ENCODE measurements around the gene MCEMP1.

MCEMP1 gene, protein sequence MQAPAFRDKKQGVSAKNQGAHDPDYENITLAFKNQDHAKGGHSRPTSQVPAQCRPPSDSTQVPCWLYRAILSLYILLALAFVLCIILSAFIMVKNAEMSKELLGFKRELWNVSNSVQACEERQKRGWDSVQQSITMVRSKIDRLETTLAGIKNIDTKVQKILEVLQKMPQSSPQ

DNA sequence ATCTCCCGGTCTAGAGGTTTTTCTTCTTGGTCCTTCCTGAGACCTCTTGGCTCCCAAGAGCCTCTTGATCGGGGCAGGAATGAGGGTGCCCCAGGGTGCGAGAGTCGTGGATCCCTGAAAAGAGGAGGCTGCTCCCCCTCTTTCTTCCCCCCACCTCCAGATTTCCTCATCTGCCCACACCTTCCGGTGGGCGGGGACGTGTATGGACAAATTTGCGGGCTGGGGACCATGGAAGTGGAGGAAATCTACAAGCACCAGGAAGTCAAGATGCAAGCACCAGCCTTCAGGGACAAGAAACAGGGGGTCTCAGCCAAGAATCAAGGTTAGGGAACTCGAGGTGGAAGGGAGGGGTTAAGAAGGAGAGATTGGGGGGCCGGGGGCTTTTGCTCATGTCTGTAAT, at the start of gene MCEMP1:
MCEMP1 (plus strand) TSS at position 237 of the 400 bp plus-strand sequence; CDS start at position 268, 31 bp downstream.
- Histone ChIP-seq H3K4me3 (peak within 1 kb of the TSS; percentile 40), H3K36me3 (no peaks in the 10 kb centered on the region), H3K27me3 (peaks cover 14% of the 10 kb centered on the region), H3K4me2 (peak within 1 kb of the TSS; percentile 96), H4K20me1 (peaks cover 21% of the 10 kb centered on the region), H3K9ac (peak within 1 kb of the TSS; percentile 18; the same call in 1 of the 2 replicates), H3K9me3 (peaks cover 7% of the 10 kb centered on the region; the same call in 1 of the 2 replicates), H3K4me1 (peaks cover 73% of the 10 kb centered on the region), H3K27ac (no peak within 1 kb of the TSS)
- no peak for TF ChIP-seq Cebpa-rat (IDR thresholded peaks at IDR 0.05)

DNA sequence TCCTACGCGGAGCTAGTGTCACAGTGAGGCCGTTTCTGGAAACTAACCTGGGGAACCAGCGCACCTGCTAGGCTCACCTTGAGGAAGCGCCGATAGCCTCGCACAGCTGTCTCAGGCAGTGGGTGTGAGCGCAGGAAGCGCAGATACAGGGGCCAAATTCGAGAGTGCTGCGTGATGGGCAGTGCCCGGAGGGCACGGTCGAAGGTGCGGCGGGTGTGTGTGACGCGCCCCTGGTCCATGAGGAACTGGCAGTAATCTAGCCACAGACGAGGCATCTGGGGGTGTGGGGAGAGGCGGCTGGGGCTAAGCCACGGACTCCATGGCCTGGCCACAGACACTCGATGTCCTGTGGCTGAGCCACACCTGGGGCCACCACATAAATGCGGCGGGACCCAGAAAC, 49.7 kb upstream of the MCEMP1 start:
- Histone ChIP-seq H3K4me1 (peaks cover 22% of the 10 kb centered on the region), H3K9me3 (no peaks in the 10 kb centered on the region), H3K4me3 (no peak overlapping the region), H3K36me3 (peaks cover 67% of the 10 kb centered on the region), H3K27me3 (no peaks in the 10 kb centered on the region), H3K27ac (no peak overlapping the region), H3K9ac (no peak overlapping the region), H3K4me2 (no peak overlapping the region), H4K20me1 (peaks cover 55% of the 10 kb centered on the region)
- TF ChIP-seq Cebpa-rat (IDR thresholded peaks at IDR 0.05) = no peak

DNA sequence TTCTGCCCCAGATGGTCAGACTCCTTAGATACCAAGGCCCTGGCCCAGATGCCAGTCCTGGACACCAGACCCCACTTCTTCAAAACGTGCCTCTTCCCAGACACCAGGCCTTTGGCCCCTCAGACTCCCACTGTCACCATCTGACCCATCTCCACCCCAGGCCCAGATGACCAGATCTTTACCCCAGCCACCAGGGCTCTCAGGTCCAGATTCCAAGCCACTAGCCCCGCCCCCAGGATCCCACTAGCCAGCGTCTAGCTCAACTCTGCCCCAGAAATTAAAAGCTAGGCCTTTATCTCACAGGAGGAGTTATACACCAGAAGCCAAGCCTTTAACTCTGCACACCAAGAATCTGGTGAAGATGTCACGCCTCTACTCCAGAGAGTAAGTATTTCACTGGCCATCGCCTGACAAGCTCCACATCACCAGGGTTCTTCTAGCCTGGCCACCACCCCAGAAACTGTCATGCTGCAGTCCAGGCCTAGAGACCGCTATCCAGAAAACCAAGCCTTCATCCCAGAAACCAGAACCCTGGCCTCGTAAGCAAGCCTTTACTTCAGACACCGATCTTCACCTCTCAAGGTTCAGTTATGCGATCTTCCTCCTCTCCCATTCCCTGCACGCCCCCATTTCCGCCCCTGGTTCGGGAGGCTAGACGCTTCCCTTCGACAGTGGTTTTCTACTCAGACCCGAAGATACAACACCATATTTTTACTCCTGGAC, 48.1 kb upstream of the MCEMP1 start:
- Histone ChIP-seq H3K4me1 (peaks cover 30% of the 10 kb centered on the region), H3K4me3 (peak overlapping the region; percentile 85), H3K9me3 (no peaks in the 10 kb centered on the region), H3K27ac (peak overlapping the region; percentile 89), H3K9ac (peak overlapping the region; percentile 93), H3K27me3 (no peaks in the 10 kb centered on the region), H4K20me1 (peaks cover 48% of the 10 kb centered on the region), H3K36me3 (peaks cover 61% of the 10 kb centered on the region), H3K4me2 (peak overlapping the region; percentile 98)
- TF ChIP-seq Cebpa-rat (IDR thresholded peaks at IDR 0.05) = no peak

DNA sequence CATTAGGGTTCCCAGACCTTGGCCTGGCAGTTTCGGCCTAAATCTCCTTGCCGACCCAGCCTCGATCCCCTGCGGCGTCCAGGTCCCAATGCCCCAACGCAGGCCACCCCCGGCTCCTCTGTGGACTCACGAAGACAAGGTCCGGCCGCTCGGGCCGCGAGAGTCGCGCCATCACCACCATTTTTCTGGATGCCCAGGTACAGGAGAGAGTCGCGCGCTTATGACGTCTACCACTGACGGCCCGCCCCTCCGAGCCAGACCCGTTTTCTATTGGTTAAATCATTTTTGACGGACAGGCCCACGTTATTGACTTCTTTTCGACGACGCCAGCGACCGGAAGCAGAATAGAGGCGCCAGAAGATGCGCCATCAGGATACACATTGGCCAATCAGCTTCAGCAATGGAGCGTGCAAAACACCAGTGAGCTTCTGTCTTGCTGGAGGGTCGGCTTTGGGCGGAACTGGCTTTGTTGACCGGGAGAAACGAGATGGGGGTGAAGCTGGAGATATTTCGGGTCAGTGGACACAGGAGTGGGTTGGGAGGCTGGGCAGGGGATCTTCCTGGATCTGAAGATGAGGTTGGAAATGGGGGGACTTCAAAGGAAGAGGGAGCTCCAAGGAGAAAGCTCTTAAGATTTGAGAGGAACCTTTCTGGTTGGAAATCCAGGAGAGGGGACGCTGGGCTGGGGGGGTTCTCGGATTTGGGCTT, 47.4 kb upstream of the MCEMP1 start, which contains the start of the genes PET100 and XAB2:
PET100 (plus strand) TSS at position 447 of the 708 bp plus-strand sequence; CDS start at position 488, 41 bp downstream.
XAB2 (minus strand) TSS at position 199 of the 708 bp plus-strand sequence; CDS start at position 181, 18 bp downstream.
- Histone ChIP-seq H3K4me3 (peak within 1 kb of the TSS; percentile 85), H4K20me1 (peaks cover 43% of the 10 kb centered on the region), H3K9ac (peak within 1 kb of the TSS; percentile 93), H3K4me1 (peaks cover 37% of the 10 kb centered on the region), H3K27ac (peak within 1 kb of the TSS; percentile 89), H3K27me3 (no peaks in the 10 kb centered on the region), H3K36me3 (peaks cover 53% of the 10 kb centered on the region), H3K9me3 (no peaks in the 10 kb centered on the region), H3K4me2 (peak within 1 kb of the TSS; percentile 98)
- no peak for TF ChIP-seq Cebpa-rat (IDR thresholded peaks at IDR 0.05)

DNA sequence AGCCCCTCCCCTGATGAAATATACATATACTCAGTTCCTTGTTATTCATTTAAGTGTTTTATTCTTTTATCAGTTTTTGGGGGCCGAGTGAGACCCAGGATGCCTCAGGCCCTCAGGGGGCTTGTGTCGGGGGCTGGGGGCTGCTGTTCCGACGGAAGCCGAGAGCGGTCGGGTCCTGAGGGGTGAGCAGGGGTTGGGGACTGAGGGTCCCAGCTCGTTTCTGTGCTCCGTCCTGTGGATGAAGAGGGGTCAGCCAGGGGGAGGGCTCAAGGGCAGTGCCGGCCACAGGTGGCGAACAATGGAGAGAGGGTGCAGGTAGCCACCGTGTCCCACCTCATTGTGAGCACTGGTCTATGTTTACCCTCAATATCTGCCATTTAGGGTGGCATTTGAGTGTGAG, 45.3 kb upstream of the MCEMP1 start:
- peaks cover 25% of the 10 kb centered on the region for H4K20me1 ChIP-seq
- H3K4me3 ChIP-seq = no peak overlapping the region
- H3K9ac ChIP-seq = no peak overlapping the region
- H3K4me2 ChIP-seq = no peak overlapping the region
- H3K9me3 ChIP-seq = no peaks in the 10 kb centered on the region
- TF ChIP-seq Cebpa-rat (IDR thresholded peaks at IDR 0.05) = no peak
- peaks cover 58% of the 10 kb centered on the region for H3K4me1 ChIP-seq
- no peaks in the 10 kb centered on the region for H3K27me3 ChIP-seq
- no peak overlapping the region for H3K27ac ChIP-seq
- H3K36me3 ChIP-seq = peaks cover 32% of the 10 kb centered on the region

DNA sequence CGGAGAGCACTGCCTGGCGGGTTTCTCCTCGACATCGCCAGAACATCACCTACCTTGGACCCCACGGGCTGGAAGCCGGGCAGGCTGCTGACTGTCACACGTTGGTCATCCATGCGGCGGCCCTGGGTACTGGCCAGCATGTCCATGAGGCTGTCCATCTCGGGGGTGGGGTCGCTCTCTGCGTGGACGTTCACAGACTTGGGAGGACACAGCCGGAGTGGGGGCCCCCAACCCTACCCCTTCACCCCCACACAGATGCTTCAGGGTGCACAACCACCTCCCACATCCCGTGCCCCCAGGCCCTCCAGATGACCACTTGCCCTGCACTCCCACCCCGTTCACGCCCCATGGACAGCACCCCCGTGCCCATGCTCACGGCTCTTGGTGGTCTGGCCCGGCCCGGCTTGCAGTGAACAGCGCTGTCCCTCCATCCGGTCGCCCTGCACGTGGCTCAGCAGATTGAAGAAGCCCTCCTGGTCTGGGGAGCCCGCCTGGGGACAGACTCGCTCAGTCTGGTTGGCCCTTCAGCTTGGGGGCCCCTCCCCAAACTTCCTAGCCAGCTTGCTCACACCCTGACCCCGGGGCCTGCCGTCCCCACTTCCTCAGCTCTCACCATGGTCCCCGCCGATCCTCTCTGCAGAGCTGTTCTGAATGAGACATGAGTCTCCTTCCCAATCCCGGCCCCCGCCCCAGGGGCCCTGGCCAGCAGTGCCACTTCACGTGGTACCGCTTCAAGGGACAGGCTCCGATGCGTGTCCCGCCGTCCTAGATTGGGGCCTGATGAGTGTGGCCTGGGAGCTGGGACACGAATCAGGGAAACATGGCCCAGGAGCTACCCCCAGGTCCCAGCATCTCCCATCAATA, 44.3 kb upstream of the MCEMP1 start:
- Histone ChIP-seq H3K9me3 (no peaks in the 10 kb centered on the region), H3K27me3 (no peaks in the 10 kb centered on the region), H3K4me1 (peaks cover 63% of the 10 kb centered on the region), H3K4me2 (no peak overlapping the region), H4K20me1 (peaks cover 15% of the 10 kb centered on the region), H3K4me3 (no peak overlapping the region), H3K27ac (no peak overlapping the region), H3K9ac (no peak overlapping the region), H3K36me3 (peaks cover 22% of the 10 kb centered on the region)
- TF ChIP-seq Cebpa-rat (IDR thresholded peaks at IDR 0.05) = no peak

DNA sequence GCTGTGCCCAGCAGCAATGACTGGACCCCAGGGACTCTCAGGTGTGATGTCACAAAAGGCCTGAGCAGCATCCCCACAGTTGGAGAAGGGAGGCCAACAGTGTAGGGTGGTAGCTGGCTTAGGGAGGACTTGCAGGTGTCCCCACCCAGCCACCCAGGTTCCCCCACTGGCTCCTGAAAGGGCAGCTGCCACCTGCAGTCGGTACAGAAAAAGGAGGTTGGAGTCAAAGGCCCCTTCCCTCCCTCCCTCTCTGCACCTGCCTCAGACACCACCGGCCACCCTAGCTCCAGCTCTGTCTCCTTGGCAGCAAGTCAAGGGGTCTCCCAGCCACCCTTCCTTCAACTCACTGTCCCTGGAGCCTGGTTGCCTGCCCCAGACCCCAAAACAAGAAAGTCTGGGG, 43.2 kb upstream of the MCEMP1 start, which contains the start of gene PCP2:
PCP2 (minus strand) TSS at position 22 of the 400 bp plus-strand sequence. CDS start 262 bp downstream, outside the sequence.
- Histone ChIP-seq H3K27me3 (no peaks in the 10 kb centered on the region), H3K9ac (no peak within 1 kb of the TSS), H3K36me3 (peaks cover 17% of the 10 kb centered on the region), H4K20me1 (peaks cover 4% of the 10 kb centered on the region), H3K9me3 (no peaks in the 10 kb centered on the region), H3K4me2 (peak within 1 kb of the TSS; percentile 97), H3K27ac (no peak within 1 kb of the TSS), H3K4me1 (peaks cover 63% of the 10 kb centered on the region), H3K4me3 (no peak within 1 kb of the TSS)
- no peak for TF ChIP-seq Cebpa-rat (IDR thresholded peaks at IDR 0.05)

DNA sequence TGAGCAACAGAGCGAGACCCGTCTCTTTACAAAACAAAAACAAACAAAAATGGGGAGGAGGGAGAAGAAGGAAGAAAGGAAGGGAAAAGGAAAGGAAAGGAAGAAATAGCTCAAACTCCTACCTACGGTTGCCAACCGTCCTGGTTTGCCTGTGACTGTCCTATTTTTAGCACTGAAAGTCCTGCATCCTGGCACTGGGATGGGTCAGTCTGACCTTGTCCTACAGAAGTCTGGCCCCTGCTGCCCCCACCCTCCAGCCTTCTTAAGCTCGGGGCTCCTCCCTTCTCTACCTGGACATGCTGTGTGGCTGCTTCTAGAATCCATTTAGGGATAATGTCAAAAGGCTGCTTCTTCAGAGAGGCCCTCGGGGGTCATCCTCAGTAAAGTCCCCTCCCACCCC, 41.2 kb upstream of the MCEMP1 start:
- Histone ChIP-seq H3K9me3 (no peaks in the 10 kb centered on the region), H3K27ac (no peak overlapping the region), H3K36me3 (peaks cover 32% of the 10 kb centered on the region), H3K4me1 (peaks cover 57% of the 10 kb centered on the region), H3K4me3 (no peak overlapping the region), H3K9ac (peak overlapping the region; percentile 5; the same call in 1 of the 2 replicates), H4K20me1 (peaks cover 15% of the 10 kb centered on the region; the same call in 1 of the 2 replicates), H3K4me2 (peak overlapping the region; percentile 97), H3K27me3 (no peaks in the 10 kb centered on the region)
- no peak for TF ChIP-seq Cebpa-rat (IDR thresholded peaks at IDR 0.05)

DNA sequence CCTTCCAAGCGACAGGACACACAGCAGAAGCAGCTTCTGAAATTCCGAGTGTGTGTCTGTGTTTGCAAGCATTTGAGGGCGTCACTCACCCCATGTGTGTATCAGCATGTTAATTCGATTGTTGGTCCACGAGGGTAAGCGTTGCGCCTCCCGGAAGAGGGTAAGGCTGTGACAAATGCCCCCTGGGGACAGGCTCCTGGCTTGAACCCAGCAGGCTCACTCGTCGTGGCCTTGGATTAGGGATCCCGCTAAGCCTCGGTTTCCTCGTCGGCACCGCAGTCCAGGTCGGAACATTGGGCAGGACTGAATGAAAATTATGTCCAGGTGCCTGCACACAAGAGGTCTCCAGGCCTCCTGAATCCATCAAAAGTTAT, 40.6 kb upstream of the MCEMP1 start:
- Histone ChIP-seq H3K27ac (peak overlapping the region; percentile 83), H3K9me3 (no peaks in the 10 kb centered on the region), H3K4me2 (peak overlapping the region; percentile 97), H3K4me3 (peak overlapping the region; percentile 80), H4K20me1 (peaks cover 15% of the 10 kb centered on the region; the same call in 1 of the 2 replicates), H3K27me3 (no peaks in the 10 kb centered on the region), H3K9ac (peak overlapping the region; percentile 89; the same call in 1 of the 2 replicates), H3K4me1 (peaks cover 53% of the 10 kb centered on the region), H3K36me3 (peaks cover 39% of the 10 kb centered on the region)
- no peak for TF ChIP-seq Cebpa-rat (IDR thresholded peaks at IDR 0.05)
